ENCODE results near the gene TC2N. TPM values are rescaled to one million over a fixed set of nuclear protein-coding genes. Genes with fewer than 3 reads are reported as not detected.

TC2N gene
- total and polyA plus RNA-seq, 2 donors (not counting 3 experiments of a cell fraction or from before 2014, with no cell fraction given): 0.40 TPM; not detected in 1

DNA sequence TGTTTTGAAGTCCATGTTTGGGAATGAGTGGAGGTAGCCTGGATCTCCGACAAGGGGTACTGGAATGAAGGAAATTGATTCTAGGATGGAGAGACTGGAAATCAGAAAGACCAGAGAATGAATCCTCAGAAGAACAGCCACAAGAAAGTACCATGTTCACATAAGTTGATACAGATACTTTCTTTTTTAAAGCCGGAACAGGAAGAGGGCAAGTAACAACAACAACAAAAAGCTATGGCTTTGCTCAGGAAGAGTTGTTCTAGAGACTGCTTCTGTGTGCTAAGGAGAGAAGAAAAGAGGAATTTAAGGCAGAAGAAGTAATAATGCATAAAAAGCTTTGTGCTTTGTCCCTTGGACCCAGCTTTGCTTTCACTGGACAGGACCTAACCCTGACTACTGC lies 6.2 kb downstream of the TC2N start:
- Histone ChIP-seq H3K9ac (replicated peaks; ENCODE audit: extremely low read depth, insufficient read depth, low read length) (no peak overlapping the region), H2AFZ (ENCODE audit: low read depth, low read length) (no peak overlapping the region), H3K9me1 (replicated peaks; ENCODE audit: control insufficient read depth, extremely low read depth, insufficient read depth, low read length) (no peaks in the 10 kb centered on the region), H3K36me3 (ENCODE audit: control insufficient read depth in 2 of 2, extremely low read depth in 1 of 2, insufficient read depth in 2 of 2, low read length in 2 of 2) (no peaks in the 10 kb centered on the region), H3K4me1 (ENCODE audit: control insufficient read depth, extremely low read depth, insufficient read depth, low read length) (no peaks in the 10 kb centered on the region), H4K20me1 (replicated peaks; ENCODE audit: control insufficient read depth, extremely low read depth, insufficient read depth, low read length) (no peaks in the 10 kb centered on the region), H3K4me2 (ENCODE audit: insufficient read depth, low read length) (no peak overlapping the region), H3K79me2 (ENCODE audit: control insufficient read depth, insufficient read depth, low read length) (no peaks in the 10 kb centered on the region), H3K27me3 (ENCODE audit: control insufficient read depth in 2 of 2, insufficient read depth in 2 of 2, low read length in 2 of 2) (no peaks in the 10 kb centered on the region), H3K9me3 (replicated peaks; ENCODE audit: control insufficient read depth, insufficient read depth, low read length) (no peaks in the 10 kb centered on the region), H3K27ac (ENCODE audit: insufficient read depth, low read depth, low read length) (no peak overlapping the region), H3K4me3 (replicated peaks in 1 of 3; ENCODE audit: insufficient read depth in 1 of 3, low read depth in 1 of 3, low read length in 3 of 3) (no peak overlapping the region)
- TF ChIP-seq GATA2 (IDR thresholded peaks at IDR 0.05; ENCODE audit: insufficient read depth, insufficient read length, low read depth, low read length) (no peak), FOS (IDR thresholded peaks at IDR 0.05; ENCODE audit: borderline replicate concordance, insufficient read depth, low read length) (no peak), MYC (IDR thresholded peaks at IDR 0.05; ENCODE audit: low read depth, low read length) (no peak), JUN (IDR thresholded peaks at IDR 0.05; ENCODE audit: borderline replicate concordance, insufficient read depth, insufficient read length, low read depth) (no peak)
- TF ChIP-seq, protein P1, sequence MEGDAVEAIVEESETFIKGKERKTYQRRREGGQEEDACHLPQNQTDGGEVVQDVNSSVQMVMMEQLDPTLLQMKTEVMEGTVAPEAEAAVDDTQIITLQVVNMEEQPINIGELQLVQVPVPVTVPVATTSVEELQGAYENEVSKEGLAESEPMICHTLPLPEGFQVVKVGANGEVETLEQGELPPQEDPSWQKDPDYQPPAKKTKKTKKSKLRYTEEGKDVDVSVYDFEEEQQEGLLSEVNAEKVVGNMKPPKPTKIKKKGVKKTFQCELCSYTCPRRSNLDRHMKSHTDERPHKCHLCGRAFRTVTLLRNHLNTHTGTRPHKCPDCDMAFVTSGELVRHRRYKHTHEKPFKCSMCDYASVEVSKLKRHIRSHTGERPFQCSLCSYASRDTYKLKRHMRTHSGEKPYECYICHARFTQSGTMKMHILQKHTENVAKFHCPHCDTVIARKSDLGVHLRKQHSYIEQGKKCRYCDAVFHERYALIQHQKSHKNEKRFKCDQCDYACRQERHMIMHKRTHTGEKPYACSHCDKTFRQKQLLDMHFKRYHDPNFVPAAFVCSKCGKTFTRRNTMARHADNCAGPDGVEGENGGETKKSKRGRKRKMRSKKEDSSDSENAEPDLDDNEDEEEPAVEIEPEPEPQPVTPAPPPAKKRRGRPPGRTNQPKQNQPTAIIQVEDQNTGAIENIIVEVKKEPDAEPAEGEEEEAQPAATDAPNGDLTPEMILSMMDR (IDR thresholded peaks at IDR 0.05; ENCODE audit: extremely low read depth in 1 of 2, insufficient read depth in 1 of 2, low read depth in 1 of 2, low read length in 2 of 2): no peak
- TF ChIP-seq, protein P2, sequence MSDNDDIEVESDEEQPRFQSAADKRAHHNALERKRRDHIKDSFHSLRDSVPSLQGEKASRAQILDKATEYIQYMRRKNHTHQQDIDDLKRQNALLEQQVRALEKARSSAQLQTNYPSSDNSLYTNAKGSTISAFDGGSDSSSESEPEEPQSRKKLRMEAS (IDR thresholded peaks at IDR 0.05; ENCODE audit: insufficient read depth, insufficient read length): no peak
- POLR2A ChIA-PET: no interaction called here
- dilution Hi-C loops (cut with MboI; ENCODE audit: extremely low pct_ligation_motif_present, low sequenced_read_pairs) (no loop called here), intact Hi-C loops (cut with micrococcal nuclease) (no loop called here)
- DNase-seq (ENCODE audit: low read depth, low spot score) (no peak), FAIRE-seq (no peak)
- CTCF ChIA-PET: interaction anchor here (1.2 kb wide), 1 partner anchor 10 kb away, joined by 4 read pairs; no protein-coding TSS in a partner anchor
- BruUV-seq (replicated peaks): no TSS peak

Measured in endothelial cell of umbilical vein (primary cell).